HG03196 (cell line): Measurements from ENCODE around the gene TAF7.
"Not testable (repeated sequence)": the region's sequence is repeated elsewhere in the genome, so short reads cannot be mapped to it uniquely, and the experiment has no call there.

Experiments used
- ATAC-seq: cut with Tn5 transposase; IDR thresholded peaks from one replicate; pipeline ENCODE4 v1.9.1; 2021; ENCODE audit not compliant: unreplicated experiment

TAF7 gene

DNA sequence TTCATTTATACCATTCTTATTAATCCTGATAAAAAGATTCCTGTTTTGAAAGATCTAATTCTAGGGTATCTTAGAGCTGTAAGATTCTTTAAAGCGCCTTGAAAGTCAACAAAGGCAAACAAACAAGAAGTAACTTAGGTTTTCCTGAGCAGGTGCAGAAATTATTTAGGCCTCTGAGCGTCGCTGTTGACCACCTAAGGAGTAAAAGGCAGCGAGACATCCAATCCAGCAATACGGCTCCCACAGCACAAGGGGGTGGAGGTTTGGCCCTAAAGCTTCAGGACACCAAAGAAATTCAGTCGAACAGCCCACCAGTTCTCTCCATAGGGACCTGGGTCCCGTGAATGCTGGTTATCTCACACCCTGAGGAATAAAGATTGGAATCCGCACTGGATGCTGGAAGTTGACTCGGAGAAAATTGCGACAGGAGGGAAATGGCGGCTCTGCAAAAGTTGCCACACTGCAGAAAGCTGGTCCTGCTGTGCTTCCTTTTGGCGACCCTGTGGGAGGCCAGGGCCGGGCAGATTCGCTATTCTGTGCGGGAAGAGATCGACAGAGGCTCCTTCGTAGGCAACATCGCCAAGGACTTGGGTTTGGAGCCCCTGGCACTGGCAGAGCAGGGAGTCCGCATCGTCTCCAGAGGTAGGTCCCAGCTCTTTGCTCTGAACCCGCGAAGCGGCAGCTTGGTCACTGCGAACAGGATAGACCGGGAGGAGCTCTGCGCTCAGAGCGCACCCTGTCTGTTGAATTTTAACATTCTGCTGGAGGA lies 18.1 kb upstream of the TAF7 start, which contains the start of gene PCDHGA2:
Gene PCDHGA2, plus strand, starts transcription at position 223 of the 769 bp plus-strand sequence.
- no peak for ATAC-seq

GRCh38 chr5:141332571-141332970 lies 12.0 kb upstream of the TAF7 start:
- not testable (repeated sequence) for ATAC-seq

- no peak for ATAC-seq
Observed at GRCh38 chr5:141330299-141331080, 9.9 kb upstream of the TAF7 start, which contains the start of gene PCDHGA1. Gene PCDHGA1 (plus strand): TSS chr5:141330514.

- no peak for ATAC-seq
Observed at GRCh38 chr5:141328231-141328630, 7.6 kb upstream of the TAF7 start.

DNA sequence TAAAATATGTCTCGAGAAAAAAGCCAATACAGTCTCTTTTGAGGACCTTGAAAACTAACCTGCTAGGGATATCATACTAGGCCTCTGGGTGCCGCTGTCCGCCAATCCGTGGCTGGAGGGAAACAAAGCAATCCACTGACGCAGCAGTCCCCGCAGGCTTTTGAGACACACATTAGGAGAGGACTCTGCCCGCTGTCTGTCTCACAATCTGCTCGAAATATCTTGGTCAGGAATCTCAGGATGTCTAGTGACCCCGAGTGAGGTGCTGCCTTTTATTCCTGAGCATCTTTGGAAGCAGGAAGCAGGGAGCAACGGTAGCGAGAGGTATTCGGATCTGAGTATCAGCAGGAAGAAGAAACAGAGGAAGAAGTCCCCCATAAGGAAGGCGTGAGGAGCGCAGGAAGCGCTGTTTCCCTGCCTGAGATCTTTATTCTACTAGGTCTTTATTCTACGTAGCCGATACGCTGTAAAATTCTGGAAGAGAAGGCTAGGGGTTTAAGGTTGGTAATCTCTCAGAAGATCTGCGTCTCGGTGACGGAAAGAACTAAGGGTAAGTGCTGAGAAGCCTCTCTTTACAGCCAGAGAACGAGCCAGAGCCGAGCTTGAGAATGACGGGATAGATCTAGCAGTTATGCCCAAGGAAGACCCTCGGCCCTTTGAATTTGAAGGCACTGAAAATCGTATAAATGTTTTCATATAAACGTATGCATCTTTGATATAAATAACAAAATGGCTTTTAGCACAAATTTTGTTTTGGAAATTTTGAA lies 5.7 kb upstream of the TAF7 start:
- no peak for ATAC-seq

DNA sequence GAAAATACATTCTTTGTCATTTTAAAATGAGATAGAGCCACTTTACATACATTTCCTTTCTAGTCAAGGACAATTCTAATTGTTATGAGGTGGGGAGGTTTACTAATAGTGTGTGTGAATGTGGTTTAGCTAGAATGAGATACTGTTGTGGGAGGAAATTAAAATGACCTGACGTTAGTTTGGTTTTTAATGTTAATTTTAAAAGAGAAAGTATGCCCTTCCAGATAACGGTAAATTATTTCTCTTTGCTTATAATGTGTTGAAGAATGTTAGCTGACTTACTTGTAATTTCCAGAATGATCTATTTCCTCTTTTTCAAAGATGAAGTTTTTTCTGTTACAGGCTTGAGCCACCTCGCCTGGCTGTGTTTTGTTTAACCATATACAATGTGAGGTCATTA lies 1.7 kb upstream of the TAF7 start:
- ATAC-seq = no peak

DNA sequence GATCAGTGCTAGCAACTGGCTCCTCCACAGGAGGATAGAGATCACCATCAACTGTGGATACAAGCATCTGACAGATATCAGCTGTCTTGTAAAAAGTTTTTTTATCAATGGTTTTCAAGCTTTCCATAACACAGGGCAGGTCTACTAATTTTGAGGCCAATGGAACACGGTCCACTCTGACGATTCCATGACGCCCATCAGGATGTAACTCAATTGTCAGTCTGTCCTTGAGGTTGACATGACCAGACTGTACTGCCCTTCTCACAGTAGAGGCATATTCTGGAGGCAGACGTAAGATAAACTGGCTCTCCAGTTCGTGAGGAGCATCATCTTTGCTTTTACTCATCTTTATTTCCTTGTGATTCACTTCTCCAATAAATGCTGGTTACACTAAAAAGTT lies 885 bp downstream of the TAF7 start:
- ATAC-seq = no peak

DNA sequence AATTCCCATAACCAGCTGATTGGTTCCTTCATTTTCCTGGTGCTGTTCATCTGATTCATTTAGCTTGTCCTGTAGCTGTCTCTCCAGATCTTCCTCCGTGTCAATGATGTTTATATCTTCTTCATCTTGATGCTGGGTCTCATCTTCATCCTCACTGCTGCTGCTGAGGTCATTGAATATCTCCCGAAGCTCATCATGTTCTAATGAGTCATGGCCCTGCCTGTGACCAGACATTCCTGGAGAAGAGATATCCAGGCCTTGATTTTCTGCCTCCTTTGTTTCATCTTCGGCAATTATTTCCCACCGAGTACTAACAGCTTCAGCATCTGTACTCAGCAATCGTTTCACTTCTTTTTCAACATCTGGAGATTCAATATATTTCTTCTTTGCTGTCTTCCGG lies 1.4 kb downstream of the TAF7 start:
- no peak for ATAC-seq

GRCh38 chr5:141316963-141317362 lies 3.6 kb downstream of the TAF7 start:
- not testable (repeated sequence) for ATAC-seq

- ATAC-seq = no peak
Observed at GRCh38 chr5:141313711-141314110, 6.9 kb downstream of the TAF7 start.

GRCh38 chr5:141306630-141307029 lies 14.0 kb downstream of the TAF7 start:
- ATAC-seq = no peak

DNA sequence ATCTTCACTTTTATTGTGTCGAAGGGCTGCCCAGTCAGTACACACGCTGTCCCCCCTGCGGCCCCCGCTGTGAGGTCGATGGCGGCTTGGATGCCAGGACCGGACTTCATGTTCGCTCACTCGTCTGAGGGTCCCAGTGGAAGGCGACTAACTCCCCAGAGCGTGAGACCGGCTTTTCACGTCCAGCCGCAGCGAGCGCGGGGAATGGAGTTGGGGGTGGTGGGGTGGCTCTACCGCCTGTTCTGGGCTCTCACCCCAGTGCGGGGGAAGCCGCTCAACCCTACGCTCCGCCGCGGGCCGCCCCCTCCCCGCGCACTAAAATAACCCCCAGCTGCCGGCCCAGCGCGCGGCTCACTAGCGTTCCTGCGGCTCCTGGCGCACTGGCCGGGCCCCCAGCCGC lies 16.8 kb downstream of the TAF7 start, which contains the start of gene SLC25A2:
Gene SLC25A2, minus strand, starts transcription at position 294 of the 400 bp plus-strand sequence. Its CDS starts 184 bp downstream, at position 110.
- no peak for ATAC-seq

DNA sequence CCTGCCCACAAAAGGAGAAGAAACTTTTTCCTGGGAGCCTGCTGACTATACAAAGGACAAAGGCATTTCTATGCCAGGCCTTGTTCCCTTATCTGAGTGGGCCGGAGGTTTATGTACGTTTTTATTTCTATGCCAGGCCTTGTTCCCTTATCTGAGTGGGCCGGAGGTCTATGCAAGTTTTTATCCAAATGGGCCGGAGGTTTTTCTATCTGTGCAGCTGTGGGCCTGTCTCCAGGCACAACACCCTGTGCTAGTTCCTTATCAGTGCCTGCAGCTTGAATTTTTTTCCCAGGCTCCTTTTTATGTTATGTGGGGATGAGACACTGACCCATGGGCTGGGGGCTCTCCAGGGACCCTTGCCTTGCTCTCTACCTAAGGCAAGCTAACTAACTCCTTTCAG lies 22.2 kb downstream of the TAF7 start:
- no peak for ATAC-seq

DNA sequence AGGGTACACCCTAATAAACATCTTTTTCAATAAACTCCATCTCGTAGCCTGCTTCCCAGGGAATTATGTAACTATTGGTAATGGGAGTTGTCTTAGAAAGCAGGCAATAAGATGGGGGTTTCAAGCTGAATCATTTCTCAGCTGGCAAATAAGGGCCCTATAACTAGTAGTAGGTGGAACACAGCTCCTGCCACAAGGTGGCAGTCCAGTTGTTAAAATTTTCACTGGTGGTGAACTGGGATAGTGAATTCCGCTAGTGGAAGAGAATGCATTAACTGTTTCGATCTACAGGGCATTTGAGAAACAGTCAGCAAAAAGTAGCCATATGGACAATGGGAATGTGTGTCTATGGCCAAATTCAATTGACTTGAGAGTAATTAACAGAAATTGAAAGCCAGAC lies 47.7 kb downstream of the TAF7 start:
- no peak for ATAC-seq

DNA sequence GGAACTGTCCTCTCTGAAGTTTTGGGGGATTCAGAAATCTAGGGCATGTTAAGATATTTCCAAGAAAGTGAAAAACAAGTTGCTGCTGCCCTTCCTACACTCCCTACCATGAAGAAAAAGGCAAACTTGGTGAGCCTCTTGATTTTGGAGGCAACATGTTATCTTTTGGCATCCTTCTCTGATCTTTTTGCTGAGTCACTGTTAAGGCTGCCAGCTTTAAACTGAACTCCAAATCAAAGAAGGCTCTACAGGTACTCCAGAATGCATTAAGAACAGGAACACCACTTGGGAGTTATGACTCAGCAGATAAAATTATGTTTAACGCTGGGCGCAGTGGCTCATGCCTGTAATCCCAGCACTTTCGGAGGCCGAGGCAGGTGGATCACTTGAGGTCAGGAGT lies 51.4 kb downstream of the TAF7 start:
- no peak for ATAC-seq
